AG10803 (cell line): ENCODE data around the gene LHFPL3.

ENCODE experiments used
- DNase-seq: peaks from one replicate; pipeline ENCODE4 v3.0.0; 2010; ENCODE audit warnings: low read depth
- H3K4me3 ChIP-seq: 2 replicates; pipeline ENCODE4 v1.5.1; 2011; ENCODE audit warnings: mild to moderate bottlenecking, low read length, control low read depth
- TF ChIP-seq, protein P1 (sequence below): conservative IDR thresholded peaks from 2 replicates; pipeline ENCODE4 v1.5.1; 2011; ENCODE audit warnings: mild to moderate bottlenecking, low read length, control low read depth, inconsistent platforms

Gene LHFPL3

DNA sequence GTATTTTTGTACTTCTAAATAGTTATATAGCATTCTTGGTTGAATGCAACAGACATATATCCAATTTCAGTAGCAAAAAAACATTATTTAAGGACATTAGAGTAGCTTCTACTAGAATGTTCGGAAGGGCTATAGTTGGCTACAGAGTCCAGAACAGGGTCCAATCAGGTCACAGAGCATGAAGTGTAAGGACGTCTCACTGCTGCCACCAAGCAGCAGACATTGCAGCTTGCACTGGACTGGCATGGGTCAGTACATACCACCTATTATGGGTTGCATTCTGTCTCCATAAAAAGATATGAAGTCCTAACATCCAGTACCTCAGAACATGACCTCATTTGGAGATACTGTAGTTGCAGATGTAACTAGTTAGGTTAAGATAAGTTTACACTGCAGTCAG, 87.3 kb downstream of the LHFPL3 start:
- DNase-seq = no peak

DNA sequence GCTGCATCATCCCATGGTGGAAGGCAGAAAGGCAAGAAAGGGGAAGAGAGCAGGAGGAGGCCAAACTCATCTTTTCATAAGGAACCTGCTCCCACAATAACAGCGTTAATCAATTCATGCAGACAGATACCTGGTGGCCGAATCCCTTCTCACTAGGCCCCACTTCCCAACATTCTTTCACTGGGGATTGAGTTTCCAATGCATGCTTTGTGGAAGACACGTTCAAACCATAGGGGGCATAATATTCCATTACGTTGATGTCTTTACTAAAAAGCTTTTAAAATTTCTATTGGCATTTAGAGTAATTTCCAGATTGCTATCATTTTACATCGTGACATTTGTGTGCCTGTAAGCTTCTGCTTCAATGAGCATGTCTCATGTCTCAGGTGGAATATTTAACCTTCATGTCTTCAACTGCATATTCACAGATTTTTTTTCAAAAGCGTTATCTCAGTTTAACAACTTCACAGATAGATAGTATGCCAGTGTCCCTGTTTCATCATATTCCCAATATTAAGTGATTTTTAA, 88.5 kb downstream of the LHFPL3 start:
- TF ChIP-seq, protein P1, sequence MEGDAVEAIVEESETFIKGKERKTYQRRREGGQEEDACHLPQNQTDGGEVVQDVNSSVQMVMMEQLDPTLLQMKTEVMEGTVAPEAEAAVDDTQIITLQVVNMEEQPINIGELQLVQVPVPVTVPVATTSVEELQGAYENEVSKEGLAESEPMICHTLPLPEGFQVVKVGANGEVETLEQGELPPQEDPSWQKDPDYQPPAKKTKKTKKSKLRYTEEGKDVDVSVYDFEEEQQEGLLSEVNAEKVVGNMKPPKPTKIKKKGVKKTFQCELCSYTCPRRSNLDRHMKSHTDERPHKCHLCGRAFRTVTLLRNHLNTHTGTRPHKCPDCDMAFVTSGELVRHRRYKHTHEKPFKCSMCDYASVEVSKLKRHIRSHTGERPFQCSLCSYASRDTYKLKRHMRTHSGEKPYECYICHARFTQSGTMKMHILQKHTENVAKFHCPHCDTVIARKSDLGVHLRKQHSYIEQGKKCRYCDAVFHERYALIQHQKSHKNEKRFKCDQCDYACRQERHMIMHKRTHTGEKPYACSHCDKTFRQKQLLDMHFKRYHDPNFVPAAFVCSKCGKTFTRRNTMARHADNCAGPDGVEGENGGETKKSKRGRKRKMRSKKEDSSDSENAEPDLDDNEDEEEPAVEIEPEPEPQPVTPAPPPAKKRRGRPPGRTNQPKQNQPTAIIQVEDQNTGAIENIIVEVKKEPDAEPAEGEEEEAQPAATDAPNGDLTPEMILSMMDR = no peak
- H3K4me3 ChIP-seq = no peak overlapping the region
- DNase-seq = no peak

More for the DNA sequence above, 87.3 kb downstream of the LHFPL3 start:
- no peak overlapping the region for H3K4me3 ChIP-seq
- TF ChIP-seq, protein P1 = no peak

DNA sequence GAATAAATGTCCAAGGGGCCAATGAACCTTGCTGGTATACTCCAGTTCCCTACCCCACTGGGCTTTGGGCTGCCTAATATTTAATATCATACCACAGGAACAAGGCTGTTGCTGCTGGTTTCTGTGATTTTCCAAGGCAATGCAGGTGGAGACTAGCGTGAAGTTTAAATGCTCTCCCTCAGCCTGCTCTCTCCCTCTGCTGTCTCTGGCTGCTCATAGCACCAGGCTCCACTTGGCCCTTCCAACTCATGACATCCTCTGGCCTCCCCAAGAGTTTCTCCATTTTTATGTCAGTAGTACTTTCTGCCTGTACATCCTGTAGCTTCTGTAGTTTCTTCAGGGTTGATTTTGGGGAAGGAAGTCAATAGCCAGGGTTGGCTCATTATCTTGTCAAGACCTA, 103.5 kb downstream of the LHFPL3 start:
- DNase-seq = no peak
- no peak overlapping the region for H3K4me3 ChIP-seq
- TF ChIP-seq, protein P1 = no peak

DNA sequence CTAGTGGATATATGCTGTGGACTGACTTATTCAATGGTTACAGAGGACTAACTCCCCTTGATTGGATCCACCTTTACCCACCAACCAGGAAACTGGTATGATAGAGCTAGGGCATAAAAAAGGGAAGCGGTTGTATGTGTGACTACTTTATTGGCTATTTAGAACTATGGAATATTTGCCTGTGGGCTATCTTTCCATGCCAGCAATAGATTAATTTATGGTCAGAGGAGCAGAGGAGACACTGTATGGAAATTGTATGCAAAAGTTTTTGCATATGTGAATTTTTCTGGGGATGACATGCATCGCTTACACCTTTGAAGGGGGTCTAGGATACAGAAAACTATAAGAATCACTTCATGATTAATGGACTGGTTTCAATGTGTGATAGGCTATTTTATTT, 105.7 kb downstream of the LHFPL3 start:
- DNase-seq = no peak
- TF ChIP-seq, protein P1 = no peak
- H3K4me3 ChIP-seq = no peak overlapping the region

DNA sequence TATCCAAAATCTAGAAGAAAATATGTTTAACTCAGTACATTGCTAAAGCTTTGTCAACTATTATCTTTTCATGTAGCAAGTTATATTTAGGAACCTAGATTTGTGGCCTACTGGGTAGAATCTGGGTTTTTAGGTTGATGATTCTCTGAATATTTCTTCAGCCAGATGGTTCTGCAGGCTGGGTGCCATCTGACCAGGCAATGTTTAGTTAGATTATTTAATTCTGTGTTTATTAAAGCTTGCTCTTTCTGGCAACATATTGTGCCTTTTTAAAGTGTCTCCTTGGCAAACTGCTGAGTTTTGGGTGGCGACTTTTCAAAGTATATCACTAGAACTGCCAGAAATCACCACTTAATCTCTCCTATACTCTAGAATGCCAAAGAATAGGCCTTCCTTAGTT, 114.1 kb downstream of the LHFPL3 start:
- H3K4me3 ChIP-seq = no peak overlapping the region
- no peak for DNase-seq
- TF ChIP-seq, protein P1 = no peak

DNA sequence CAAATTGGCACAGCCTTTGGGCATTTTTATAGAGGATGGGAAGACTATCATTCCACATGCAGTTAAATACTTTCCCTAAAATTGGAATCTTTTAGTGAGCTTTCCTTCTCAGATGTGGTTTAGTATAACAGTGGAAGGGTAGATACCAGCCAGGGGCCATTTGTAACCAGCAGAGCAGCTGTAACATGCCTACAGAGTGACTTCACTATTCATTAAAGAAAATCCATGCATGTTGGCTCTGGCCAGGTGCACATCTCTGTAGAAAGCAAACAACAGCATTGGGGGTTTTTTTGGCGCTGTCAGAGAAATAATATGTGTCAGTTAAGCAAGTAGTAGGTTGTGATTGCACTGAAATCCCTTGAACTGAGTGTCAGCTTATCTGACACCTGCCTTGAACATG, 115.6 kb downstream of the LHFPL3 start:
- H3K4me3 ChIP-seq = no peak overlapping the region
- TF ChIP-seq, protein P1 = no peak
- no peak for DNase-seq

DNA sequence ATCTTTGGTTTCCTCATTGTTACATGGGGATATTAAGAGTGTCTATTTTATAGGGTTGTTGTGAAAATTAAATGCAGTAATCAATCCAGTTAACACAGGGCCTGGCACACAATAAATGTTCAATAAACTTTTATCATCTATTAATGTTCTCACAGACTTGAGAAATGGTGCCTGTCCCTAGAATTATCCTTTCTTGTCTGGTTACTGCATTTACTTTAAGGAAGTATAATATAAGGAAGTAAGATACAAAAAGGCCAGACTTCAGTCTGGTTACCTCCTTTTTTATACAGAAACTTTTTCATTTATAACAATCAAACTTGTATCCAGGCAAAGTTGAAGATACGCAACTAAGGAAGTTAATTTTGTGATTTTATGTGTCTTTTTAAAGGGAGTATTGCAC, 117.0 kb downstream of the LHFPL3 start:
- no peak overlapping the region for H3K4me3 ChIP-seq
- DNase-seq = no peak
- TF ChIP-seq, protein P1 = no peak
